Thyroid gland (tissue), 4 donors: ENCODE data around the gene PRELID2. TPM values are rescaled to one million over a fixed set of nuclear protein-coding genes. Genes with fewer than 3 reads are reported as not detected.
"Not testable (repeated sequence)": the region's sequence is repeated elsewhere in the genome, so short reads cannot be mapped to it uniquely, and the experiment has no call there.

Experiments
- DNase-seq, 2 donors: peaks; one replicate each; pipeline ENCODE4 v3.0.0-alpha.2; 2019
- H3K27ac ChIP-seq, 3 donors: fragments of 200-600 bp; sonication (generic); 1 replicate in 2 of 3; 2 replicates in 1 of 3; pipeline ENCODE4 v1.5.1; 2016 to 2019; ENCODE audit warnings: mild to moderate bottlenecking in 1 of 3, moderate library complexity in 1 of 3
- H3K27me3 ChIP-seq: fragments of 200-600 bp; sonication (generic); one replicate; pipeline ENCODE4 v1.5.1; 2019
- H3K36me3 ChIP-seq, 2 donors: fragments of 200-600 bp; sonication (generic); one replicate each; pipeline ENCODE4 v1.5.1; 2016 to 2019
- H3K4me1 ChIP-seq, 2 donors: fragments of 200-600 bp; sonication (generic); one replicate each; pipeline ENCODE4 v1.5.1; 2017 to 2019
- H3K4me3 ChIP-seq, 3 donors: fragments of 200-600 bp; sonication (generic); replicated peaks in 1 of 3; 1 replicate in 2 of 3; 2 replicates in 1 of 3; pipeline ENCODE4 v1.5.1; 2016; ENCODE audit warnings: mild to moderate bottlenecking in 1 of 3
- H3K9me3 ChIP-seq: fragments of 200-600 bp; sonication (generic); one replicate; pipeline ENCODE4 v1.5.1; 2017
- CTCF ChIP-seq, 6 experiments: fragments of 200-600 bp in 3 of 6; fragments of 450-650 bp in 3 of 6; sonication (generic) in 3 of 6; IDR thresholded peaks; one replicate each; pipeline ENCODE4 v1.5.1; 2016 to 2019; ENCODE audit warnings: antibody characterized with exemption in 6 of 6, mild to moderate bottlenecking in 2 of 6, inconsistent platforms in 1 of 6, moderate library complexity in 1 of 6
- POLR2A ChIP-seq, 2 donors: fragments of 450-650 bp; IDR thresholded peaks; one replicate each; pipeline ENCODE4 v1.6.1; 2017; ENCODE audit warnings: antibody characterized with exemption in 2 of 2, mild to moderate bottlenecking in 2 of 2, moderate library complexity in 1 of 2
- WGBS, 2 donors: methylation state at CpG; one replicate each; pipeline ENCODE4 v1.1.5; 2017; 5-methylcytosine and 5-hydroxymethylcytosine counted together
- intact Hi-C: fragments of 100-400 bp; cut with DNase I; formaldehyde crosslinking; loops from one replicate; pipeline ENCODE4 v1.15.1; 2023
- total RNA-seq, 4 donors: library from RNA; depleted of rRNA; stranded (reverse); fragments of >200 nt; gene quantifications; one replicate each; pipeline ENCODE4 v1.2.3, GENCODE V29; 2016

PRELID2 gene
- total RNA-seq, 4 donors from 2014 or later, result 11.5 to 27.9 (median 21.4) TPM

- DNase-seq, result no peak
- intact Hi-C loops, result no loop called here
- H3K27ac ChIP-seq, result no peak overlapping the region
- no peaks in the 10 kb centered on the region for H3K9me3 ChIP-seq
- no peak overlapping the region for H3K4me3 ChIP-seq
- no peaks in the 10 kb centered on the region for H3K27me3 ChIP-seq
- no peaks in the 10 kb centered on the region for H3K4me1 ChIP-seq
- 61 to 68% methylated on average over 2 of the region's 2 CpGs for WGBS, 2 donors
- TF ChIP-seq POLR2A (IDR thresholded peaks at IDR 0.05) (no peak), CTCF (IDR thresholded peaks at IDR 0.05) (no peak)
- H3K36me3 ChIP-seq, result no peaks in the 10 kb centered on the region
These were observed 35.0 kb downstream of the PRELID2 start for GRCh38 chr5:145800181-145800580.

- intact Hi-C loops, H3K27ac ChIP-seq, H3K4me3 ChIP-seq, DNase-seq, H3K27me3 ChIP-seq, H3K4me1 ChIP-seq, H3K9me3 ChIP-seq, H3K36me3 ChIP-seq: not testable (repeated sequence)
These were observed 36.6 kb downstream of the PRELID2 start for GRCh38 chr5:145798503-145798902.

GRCh38 chr5:145797336-145797735 lies 37.8 kb downstream of the PRELID2 start:
- TF ChIP-seq POLR2A (IDR thresholded peaks at IDR 0.05) (no peak), CTCF (IDR thresholded peaks at IDR 0.05) (no peak)
- H3K36me3 ChIP-seq, result no peaks in the 10 kb centered on the region
- no peak overlapping the region for H3K4me3 ChIP-seq
- H3K27me3 ChIP-seq, result no peaks in the 10 kb centered on the region
- no peaks in the 10 kb centered on the region for H3K9me3 ChIP-seq
- intact Hi-C loops, result no loop called here
- DNase-seq, result no peak
- WGBS, 2 donors, result 90 to 94% methylated on average over 1 of the region's 1 CpG
- no peaks in the 10 kb centered on the region for H3K4me1 ChIP-seq
- H3K27ac ChIP-seq, result no peak overlapping the region

- no peaks in the 10 kb centered on the region for H3K9me3 ChIP-seq
- intact Hi-C loops, result no loop called here
- no peaks in the 10 kb centered on the region for H3K27me3 ChIP-seq
- no peak for TF ChIP-seq CTCF (IDR thresholded peaks at IDR 0.05)
- no peak for TF ChIP-seq POLR2A (IDR thresholded peaks at IDR 0.05)
- no peak for DNase-seq
- no peaks in the 10 kb centered on the region for H3K36me3 ChIP-seq
- H3K4me3 ChIP-seq, result no peak overlapping the region
- no peaks in the 10 kb centered on the region for H3K4me1 ChIP-seq
- H3K27ac ChIP-seq, result no peak overlapping the region
- WGBS, 2 donors, result 93 to 95% methylated on average over 2 of the region's 2 CpGs
These were observed 38.8 kb downstream of the PRELID2 start for GRCh38 chr5:145796318-145796717.

- H3K27ac ChIP-seq, result no peak overlapping the region
- WGBS, 2 donors, result 84 to 86% methylated on average over 2 of the region's 2 CpGs
- no peak for DNase-seq
- no peak for TF ChIP-seq POLR2A (IDR thresholded peaks at IDR 0.05)
- TF ChIP-seq CTCF (IDR thresholded peaks at IDR 0.05), result no peak
- no peaks in the 10 kb centered on the region for H3K27me3 ChIP-seq
- H3K4me1 ChIP-seq, result no peaks in the 10 kb centered on the region
- intact Hi-C loops, result no loop called here
- no peaks in the 10 kb centered on the region for H3K36me3 ChIP-seq
- no peak overlapping the region for H3K4me3 ChIP-seq
- no peaks in the 10 kb centered on the region for H3K9me3 ChIP-seq
These were observed 41.6 kb downstream of the PRELID2 start for GRCh38 chr5:145793574-145793973.

- H3K36me3 ChIP-seq, result no peaks in the 10 kb centered on the region
- H3K4me3 ChIP-seq, result no peak overlapping the region
- TF ChIP-seq CTCF (IDR thresholded peaks at IDR 0.05) (no peak), POLR2A (IDR thresholded peaks at IDR 0.05) (no peak)
- no peaks in the 10 kb centered on the region for H3K27me3 ChIP-seq
- 56 to 72% methylated on average over 3 of the region's 3 CpGs for WGBS, 2 donors
- no peaks in the 10 kb centered on the region for H3K4me1 ChIP-seq
- no peaks in the 10 kb centered on the region for H3K9me3 ChIP-seq
- DNase-seq, result no peak
- intact Hi-C loops, result no loop called here
- H3K27ac ChIP-seq, result no peak overlapping the region
These were observed 42.3 kb downstream of the PRELID2 start for GRCh38 chr5:145792840-145793239.
